GM23248 (cell line): ENCODE measurements around the gene TSSC4.

Experiments
- EZH2 ChIP-seq: fragments of 200-600 bp; sonication (generic); IDR thresholded peaks from 2 replicates; pipeline ENCODE4 v1.6.1; 2018; ENCODE audit warnings: antibody characterized with exemption, mild to moderate bottlenecking; ENCODE audit not compliant: insufficient read depth, poor library complexity, severe bottlenecking
- EZH2phosphoT487 ChIP-seq: fragments of 200-600 bp; sonication (generic); IDR thresholded peaks from 2 replicates; pipeline ENCODE4 v1.6.1; 2018; ENCODE audit warnings: antibody characterized with exemption, moderate library complexity, mild to moderate bottlenecking, low read depth; ENCODE audit not compliant: insufficient read depth

DNA sequence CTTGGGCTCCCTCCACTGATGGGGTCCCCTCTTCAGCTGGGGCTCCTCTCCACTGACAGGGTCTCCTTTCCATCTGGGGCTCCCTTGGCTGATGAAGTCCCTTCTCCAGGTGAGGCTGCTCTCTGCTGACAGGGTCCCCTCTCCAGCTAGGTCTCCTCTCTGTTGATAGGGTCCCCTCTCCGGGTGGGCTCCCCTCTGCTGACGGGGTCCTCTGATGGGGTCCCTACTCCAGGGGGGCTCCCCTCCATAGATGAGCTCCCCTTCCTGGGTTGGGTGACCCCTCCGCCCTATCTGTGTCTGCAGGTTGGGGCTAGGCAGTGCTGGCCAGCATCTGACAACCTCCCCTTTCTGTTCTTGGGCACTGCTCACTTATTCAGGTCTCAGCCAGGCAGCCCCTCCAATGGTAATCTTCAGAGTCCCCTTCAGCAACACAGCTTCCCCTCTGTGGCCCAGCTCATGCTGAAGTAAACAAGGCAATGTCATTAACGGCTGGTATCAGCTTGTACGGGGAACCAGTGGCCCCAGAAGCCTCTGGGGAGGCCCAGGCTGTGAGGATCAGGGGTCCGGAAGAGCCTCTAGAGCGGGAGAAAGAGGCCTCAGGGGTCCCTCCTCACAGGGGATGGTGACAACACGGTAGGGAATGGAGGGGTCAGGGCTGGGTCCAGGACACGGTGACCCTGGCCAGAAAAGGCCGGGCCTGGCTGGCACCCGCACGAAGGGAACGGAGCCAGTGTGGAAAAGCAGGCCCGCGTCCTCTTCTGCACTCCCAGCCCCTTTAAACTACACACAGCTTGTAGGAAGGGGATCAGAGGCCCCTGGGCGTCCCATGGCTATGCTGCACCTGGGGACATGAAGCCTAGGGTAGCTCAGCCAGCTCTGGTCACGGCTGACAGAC, 33.0 kb upstream of the TSSC4 start:
- TF ChIP-seq EZH2, result no peak
- TF ChIP-seq EZH2phosphoT487, result no peak
